GM23248 (cell line): ENCODE data around the gene CTDNEP1.

Experiments
- EZH2 ChIP-seq: fragments of 200-600 bp; sonication (generic); IDR thresholded peaks from 2 replicates; pipeline ENCODE4 v1.6.1; 2018; ENCODE audit warnings: antibody characterized with exemption, mild to moderate bottlenecking; ENCODE audit not compliant: insufficient read depth, poor library complexity, severe bottlenecking
- EZH2phosphoT487 ChIP-seq: fragments of 200-600 bp; sonication (generic); IDR thresholded peaks from 2 replicates; pipeline ENCODE4 v1.6.1; 2018; ENCODE audit warnings: antibody characterized with exemption, moderate library complexity, mild to moderate bottlenecking, low read depth; ENCODE audit not compliant: insufficient read depth

- TF ChIP-seq EZH2 (no peak), EZH2phosphoT487 (no peak)
Observed at GRCh38 chr17:7241783-7242716, 9.5 kb downstream of the CTDNEP1 start, which contains the start of gene GABARAP.
